Neural progenitor cell (in vitro differentiated cells): ENCODE measurements around the gene ZNF500.

Experiments used
- EZH2 ChIP-seq: fragments of 200-600 bp; sonication (generic); IDR thresholded peaks from 2 replicates; pipeline ENCODE4 v1.6.1; 2017; ENCODE audit warnings: antibody characterized with exemption, mild to moderate bottlenecking, moderate library complexity
- TF ChIP-seq, protein P1 (sequence below): fragments of 200-600 bp; sonication (generic); IDR thresholded peaks from 2 replicates; pipeline ENCODE4 v1.5.1; 2017; ENCODE audit warnings: antibody characterized with exemption, mild to moderate bottlenecking

GRCh38 chr16:4709481-4709880 is 57.5 kb downstream of the ZNF500 start:
- TF ChIP-seq, protein P1, sequence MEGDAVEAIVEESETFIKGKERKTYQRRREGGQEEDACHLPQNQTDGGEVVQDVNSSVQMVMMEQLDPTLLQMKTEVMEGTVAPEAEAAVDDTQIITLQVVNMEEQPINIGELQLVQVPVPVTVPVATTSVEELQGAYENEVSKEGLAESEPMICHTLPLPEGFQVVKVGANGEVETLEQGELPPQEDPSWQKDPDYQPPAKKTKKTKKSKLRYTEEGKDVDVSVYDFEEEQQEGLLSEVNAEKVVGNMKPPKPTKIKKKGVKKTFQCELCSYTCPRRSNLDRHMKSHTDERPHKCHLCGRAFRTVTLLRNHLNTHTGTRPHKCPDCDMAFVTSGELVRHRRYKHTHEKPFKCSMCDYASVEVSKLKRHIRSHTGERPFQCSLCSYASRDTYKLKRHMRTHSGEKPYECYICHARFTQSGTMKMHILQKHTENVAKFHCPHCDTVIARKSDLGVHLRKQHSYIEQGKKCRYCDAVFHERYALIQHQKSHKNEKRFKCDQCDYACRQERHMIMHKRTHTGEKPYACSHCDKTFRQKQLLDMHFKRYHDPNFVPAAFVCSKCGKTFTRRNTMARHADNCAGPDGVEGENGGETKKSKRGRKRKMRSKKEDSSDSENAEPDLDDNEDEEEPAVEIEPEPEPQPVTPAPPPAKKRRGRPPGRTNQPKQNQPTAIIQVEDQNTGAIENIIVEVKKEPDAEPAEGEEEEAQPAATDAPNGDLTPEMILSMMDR: no peak
- TF ChIP-seq EZH2: no peak
